A549 (cell line): ENCODE measurements around the gene EP400. TPM values are rescaled to one million over a fixed set of nuclear protein-coding genes. Genes with fewer than 3 reads are reported as not detected.

Experiments
- ATAC-seq, 2 experiments: fragments of 200-7000 bp in 1 of 2; fragments of >200 bp in 1 of 2; cut with Nextera tagmentation in 1 of 2; cut with Tn5 transposase in 1 of 2; 3 replicates each; pipeline versions ENCODE4 v1.8.0 to v1.9.1; 2018 to 2020; ENCODE audit warnings: mild to moderate bottlenecking in 1 of 2, moderate library complexity in 1 of 2
- CTCF ChIA-PET: fragments of 300-600 bp; sonication (Branson Sonifier 250); formaldehyde crosslinking; extraction: SDS; loops from one replicate; lab custom pipeline; 2021; ENCODE audit warnings: antibody characterized with exemption, inconsistent platforms; lab: Yijun Ruan, JAX
- POLR2A ChIA-PET: fragments of 350-600 bp; formaldehyde crosslinking; extraction: SDS; loops from one replicate; lab custom pipeline; 2021; ENCODE audit warnings: antibody characterized with exemption, inconsistent platforms; lab: Yijun Ruan, JAX
- DNase-seq, 2 experiments: peaks; one replicate each; pipeline versions ENCODE4 v3.0.0 to v3.0.0-alpha.2; 2011 to 2016; ENCODE audit warnings: low read depth in 1 of 2, low spot score in 1 of 2
- FAIRE-seq: peaks from 2 replicates; lab custom pipeline; 2011; peaks lifted over from hg19 to GRCh38; lab: Jason Lieb, UNC
- H3K27ac ChIP-seq, 2 experiments: fragments of >200 bp; sonication (Bioruptor Twin); formaldehyde crosslinking; 3 replicates each; pipeline ENCODE4 v1.5.1; 2016 to 2017
- H3K4me1 ChIP-seq: fragments of >200 bp; sonication (Bioruptor Twin); formaldehyde crosslinking; 3 replicates; pipeline ENCODE4 v1.6.1; 2016
- H3K4me2 ChIP-seq: fragments of >200 bp; sonication (Bioruptor Twin); formaldehyde crosslinking; 3 replicates; pipeline ENCODE4 v1.6.1; 2016
- H3K4me3 ChIP-seq: fragments of >200 bp; sonication (Bioruptor Twin); formaldehyde crosslinking; 3 replicates; pipeline ENCODE4 v1.5.1; 2016
- H3K9me3 ChIP-seq: fragments of >200 bp; sonication (Bioruptor Twin); formaldehyde crosslinking; 3 replicates; pipeline ENCODE4 v1.6.1; 2016
- CEBPB ChIP-seq, 2 experiments: fragments of >200 bp in 1 of 2; sonication (Bioruptor Twin) in 1 of 2; formaldehyde crosslinking in 1 of 2; IDR thresholded peaks; 2 replicates each; pipeline ENCODE4 v1.6.1; 2012 to 2016
- CTCF ChIP-seq: fragments of >200 bp; sonication (Bioruptor Twin); formaldehyde crosslinking; IDR thresholded peaks from 3 replicates; pipeline ENCODE4 v1.5.1; 2016
- E2F6 ChIP-seq: IDR thresholded peaks from 2 replicates; pipeline ENCODE4 v1.6.1; 2012; ENCODE audit warnings: low read depth, borderline replicate concordance
- EHMT2 ChIP-seq: fragments of 200-600 bp; sonication (generic); IDR thresholded peaks from 2 replicates; pipeline ENCODE4 v1.6.1; 2016; ENCODE audit warnings: antibody characterized with exemption, low read depth, mild to moderate bottlenecking, moderate library complexity
- ELK1 ChIP-seq: fragments of 150-350 bp; IDR thresholded peaks from 2 replicates; pipeline ENCODE4 v1.6.1; 2014; ENCODE audit warnings: low read depth, mild to moderate bottlenecking, low read length
- FOSB ChIP-seq: fragments of 250-450 bp; sonication (Bioruptor Pico); IDR thresholded peaks from 2 replicates; pipeline ENCODE4 v1.5.0; 2020; ENCODE audit warnings: mild to moderate bottlenecking, moderate library complexity
- HMGXB4 ChIP-seq: fragments of 250-450 bp; sonication (Bioruptor Pico); IDR thresholded peaks from 2 replicates; pipeline ENCODE4 v1.5.0; 2021; ENCODE audit warnings: mild to moderate bottlenecking, moderate library complexity, borderline replicate concordance
- HOXB13 ChIP-seq: fragments of 250-450 bp; sonication (Bioruptor Pico); IDR thresholded peaks from 2 replicates; pipeline ENCODE4 v1.5.0; 2020; ENCODE audit warnings: low read depth, mild to moderate bottlenecking, moderate library complexity
- HOXB5 ChIP-seq: fragments of 250-450 bp; sonication (Bioruptor Pico); IDR thresholded peaks from 2 replicates; pipeline ENCODE4 v1.5.0; 2020; ENCODE audit warnings: mild to moderate bottlenecking, moderate library complexity
- KDM5A ChIP-seq: fragments of 200-600 bp; sonication (generic); IDR thresholded peaks from 2 replicates; pipeline ENCODE4 v1.6.1; 2016; ENCODE audit warnings: antibody characterized with exemption, mild to moderate bottlenecking
- MAX ChIP-seq: IDR thresholded peaks from 2 replicates; pipeline ENCODE4 v1.6.1; 2012
- MAZ ChIP-seq: fragments of 150-350 bp; IDR thresholded peaks from 2 replicates; pipeline ENCODE4 v1.6.1; 2014; ENCODE audit warnings: antibody characterized with exemption, low read depth, low read length, borderline replicate concordance
- NFE2L2 ChIP-seq: fragments of 150-350 bp; conservative IDR thresholded peaks from 2 replicates; pipeline ENCODE4 v1.6.1; 2014; ENCODE audit warnings: low read length
- PHF8 ChIP-seq: fragments of 200-600 bp; sonication (generic); IDR thresholded peaks from 2 replicates; pipeline ENCODE4 v1.6.1; 2016; ENCODE audit warnings: low read depth, mild to moderate bottlenecking, antibody characterized with exemption, moderate library complexity, borderline replicate concordance
- POLR2A ChIP-seq: IDR thresholded peaks from 2 replicates; pipeline ENCODE4 v1.6.1; 2012; ENCODE audit warnings: mild to moderate bottlenecking, low read length
- RARB ChIP-seq: fragments of 250-450 bp; sonication (Bioruptor Pico); IDR thresholded peaks from 2 replicates; pipeline ENCODE4 v1.8.0; 2021; ENCODE audit warnings: mild to moderate bottlenecking, moderate library complexity
- REST ChIP-seq: fragments of 200-600 bp; sonication (generic); IDR thresholded peaks from 2 replicates; pipeline ENCODE4 v1.6.1; 2016; ENCODE audit warnings: antibody characterized with exemption, mild to moderate bottlenecking, moderate library complexity
- RFX5 ChIP-seq: fragments of 450-650 bp; IDR thresholded peaks from 2 replicates; pipeline ENCODE4 v1.7.1; 2014; ENCODE audit warnings: antibody characterized with exemption, mild to moderate bottlenecking, moderate library complexity
- TP53 ChIP-seq: fragments of 250-450 bp; sonication (Bioruptor Pico); IDR thresholded peaks from 2 replicates; pipeline ENCODE4 v1.5.0; 2021; ENCODE audit warnings: mild to moderate bottlenecking, moderate library complexity
- ZC3H11A ChIP-seq: fragments of 450-650 bp; IDR thresholded peaks from 2 replicates; pipeline ENCODE4 v1.6.1; 2014; ENCODE audit warnings: antibody characterized with exemption, mild to moderate bottlenecking
- ZNF302 ChIP-seq: fragments of 250-450 bp; sonication (Bioruptor Pico); IDR thresholded peaks from 2 replicates; pipeline ENCODE4 v1.9.0; 2021; ENCODE audit warnings: inconsistent platforms, mild to moderate bottlenecking, moderate library complexity
- WGBS: methylation state at CpG from one replicate; pipeline ENCODE4 v1.1.6; 2017; ENCODE audit errors: missing lambda C conversion rate; 5-methylcytosine and 5-hydroxymethylcytosine counted together
- polyA plus RNA-seq, 4 experiments: library from polyadenylated mRNA; depleted of rRNA in 3 of 4; stranded (reverse); fragments of >200 nt; fragmentation: RNase III in 1 of 4; extraction: RNeasy Plus Mini Kit Qiagen cat#74134 plus additional on column Dnase treatment in 1 of 4; gene quantifications; 2 replicates in 3 of 4; 3 replicates in 1 of 4; pipeline ENCODE4 v1.2.3, GENCODE V29; 2011 to 2017

The EP400 gene
- polyA plus RNA-seq, 2 of the 4 experiments (the other 2 are of a cell fraction) = 9.7 to 15.2 TPM

GRCh38 chr12:132106921-132107320 lies 157.2 kb downstream of the EP400 start:
- Histone ChIP-seq H3K27ac (no peak overlapping the region), H3K9me3 (no peaks in the 10 kb centered on the region), H3K4me2 (no peak overlapping the region), H3K4me3 (no peak overlapping the region), H3K4me1 (no peaks in the 10 kb centered on the region)
- DNase-seq (no peak), FAIRE-seq (no peak), ATAC-seq (no peak)
- TF ChIP-seq RARB (CRISPR knock-in tag) (no peak), HOXB5 (CRISPR knock-in tag) (no peak), RFX5 (no peak), ZC3H11A (no peak), REST (no peak), E2F6 (no peak), POLR2A (no peak), ZNF302 (CRISPR knock-in tag) (no peak), HMGXB4 (CRISPR knock-in tag) (no peak), EHMT2 (no peak), NFE2L2 (no peak), MAZ (no peak), CTCF (no peak)
- CTCF ChIA-PET = interaction anchor here (0.6 kb wide), 1 partner anchor 47 kb away, joined by 4 read pairs; no protein-coding TSS in a partner anchor
- 85% methylated on average over 7 of the region's 7 CpGs for WGBS
- POLR2A ChIA-PET = no interaction called here

GRCh38 chr12:132108211-132108832 lies 158.6 kb downstream of the EP400 start:
- Histone ChIP-seq H3K27ac (no peak overlapping the region), H3K4me1 (no peaks in the 10 kb centered on the region), H3K4me3 (no peak overlapping the region), H3K4me2 (no peak overlapping the region), H3K9me3 (no peaks in the 10 kb centered on the region)
- 86% methylated on average over 16 of the region's 16 CpGs for WGBS
- no peak for DNase-seq
- no peak for TF ChIP-seq E2F6
- no peak for TF ChIP-seq KDM5A
- no peak for TF ChIP-seq CEBPB (IDR thresholded peaks at IDR 0.05)
- TF ChIP-seq NFE2L2 = no peak
- TF ChIP-seq PHF8 = no peak
- TF ChIP-seq TP53 (CRISPR knock-in tag) = no peak
- no peak for TF ChIP-seq ELK1
- no peak for TF ChIP-seq EHMT2
- TF ChIP-seq FOSB (CRISPR knock-in tag) = no peak
- no peak for TF ChIP-seq HOXB13
- no peak for TF ChIP-seq MAX
- CTCF ChIA-PET = interaction anchor here (0.6 to 1.2 kb wide), 2 partner anchors 9 to 112 kb away, joined by 3 read pairs; no protein-coding TSS in a partner anchor
- no peak for ATAC-seq
- POLR2A ChIA-PET = no interaction called here
- FAIRE-seq = no peak
